Liver (tissue), 9 donors: Measurements from ENCODE around the gene LARGE1. TPM values are rescaled to one million over a fixed set of nuclear protein-coding genes. Genes with fewer than 3 reads are reported as not detected.

ENCODE experiments used
- DNase-seq: peaks from one replicate; pipeline ENCODE4 v3.0.0-alpha.2; 2017; ENCODE audit warnings: low spot score
- H3K27ac ChIP-seq, 2 donors: one replicate each; pipeline ENCODE4 v1.7.0; 2013; ENCODE audit warnings: inconsistent platforms in 2 of 2, low read length in 2 of 2, control low read depth in 1 of 2, low read depth in 1 of 2, mild to moderate bottlenecking in 1 of 2
- H3K27me3 ChIP-seq, 4 donors: one replicate each; pipeline versions ENCODE4 v1.6.1 to v1.7.0; 2013; ENCODE audit warnings: low read length in 3 of 4, inconsistent platforms in 1 of 4, mild to moderate bottlenecking in 1 of 4, moderate library complexity in 1 of 4; ENCODE audit not compliant: control insufficient read depth in 4 of 4, insufficient read depth in 4 of 4
- H3K36me3 ChIP-seq, 4 donors: one replicate each; pipeline versions ENCODE4 v1.6.1 to v1.7.0; 2013; ENCODE audit warnings: low read length in 3 of 4, mild to moderate bottlenecking in 3 of 4, low read depth in 1 of 4, moderate library complexity in 1 of 4; ENCODE audit not compliant: control insufficient read depth in 4 of 4, insufficient read depth in 3 of 4
- H3K4me1 ChIP-seq, 4 donors: one replicate each; pipeline versions ENCODE4 v1.6.1 to v1.7.0; 2013; ENCODE audit warnings: low read length in 3 of 4, mild to moderate bottlenecking in 3 of 4, moderate library complexity in 1 of 4; ENCODE audit not compliant: control insufficient read depth in 4 of 4, insufficient read depth in 4 of 4
- H3K4me3 ChIP-seq, 3 donors: one replicate each; pipeline versions ENCODE4 v1.6.1 to v1.7.0; 2013; ENCODE audit warnings: low read length in 3 of 3, control low read depth in 1 of 3, low read depth in 1 of 3, mild to moderate bottlenecking in 1 of 3
- H3K9ac ChIP-seq, 2 donors: one replicate each; pipeline ENCODE4 v1.7.0; 2013; ENCODE audit warnings: low read length in 2 of 2, mild to moderate bottlenecking in 2 of 2, moderate library complexity in 2 of 2, control low read depth in 1 of 2, low read depth in 1 of 2
- H3K9me3 ChIP-seq, 4 donors: one replicate each; pipeline versions ENCODE4 v1.6.1 to v1.7.0; 2013; ENCODE audit warnings: low read length in 3 of 4; ENCODE audit not compliant: control insufficient read depth in 4 of 4
- EGR1 ChIP-seq, 2 donors: IDR thresholded peaks; 2 replicates each; pipeline ENCODE4 v1.6.1; 2016 to 2018; ENCODE audit warnings: antibody characterized with exemption in 2 of 2, low read depth in 2 of 2
- FOXA1 ChIP-seq: IDR thresholded peaks from 2 replicates; pipeline ENCODE4 v1.6.1; 2016; ENCODE audit warnings: antibody characterized with exemption
- FOXA2 ChIP-seq: IDR thresholded peaks from 2 replicates; pipeline ENCODE4 v1.6.1; 2016; ENCODE audit warnings: antibody characterized with exemption
- GABPA ChIP-seq, 2 donors: IDR thresholded peaks in 1 of 2; conservative IDR thresholded peaks in 1 of 2; 2 replicates each; pipeline ENCODE4 v1.6.1; 2016; ENCODE audit warnings: antibody characterized with exemption in 2 of 2, mild to moderate bottlenecking in 1 of 2, moderate library complexity in 1 of 2
- HNF4A ChIP-seq, 2 donors: conservative IDR thresholded peaks; 2 replicates each; pipeline ENCODE4 v1.6.1; 2016; ENCODE audit warnings: antibody characterized with exemption in 2 of 2, mild to moderate bottlenecking in 2 of 2
- HNF4G ChIP-seq: IDR thresholded peaks from 2 replicates; pipeline ENCODE4 v1.6.1; 2016; ENCODE audit warnings: antibody characterized with exemption
- JUND ChIP-seq, 2 donors: IDR thresholded peaks; 2 replicates each; pipeline ENCODE4 v1.6.1; 2016; ENCODE audit warnings: antibody characterized with exemption in 2 of 2
- NR2F2 ChIP-seq: IDR thresholded peaks from 2 replicates; pipeline ENCODE4 v1.6.1; 2016; ENCODE audit warnings: antibody characterized with exemption
- RAD21 ChIP-seq, 2 donors: IDR thresholded peaks; 2 replicates each; pipeline ENCODE4 v1.6.1; 2016; ENCODE audit warnings: antibody characterized with exemption in 2 of 2, mild to moderate bottlenecking in 2 of 2
- RXRA ChIP-seq, 2 donors: IDR thresholded peaks; 2 replicates each; pipeline ENCODE4 v1.6.1; 2017 to 2018; ENCODE audit warnings: antibody characterized with exemption in 2 of 2, mild to moderate bottlenecking in 1 of 2
- SP1 ChIP-seq: IDR thresholded peaks from 2 replicates; pipeline ENCODE4 v1.6.1; 2018; ENCODE audit warnings: antibody characterized with exemption, mild to moderate bottlenecking
- TAF1 ChIP-seq: conservative IDR thresholded peaks from 2 replicates; pipeline ENCODE4 v1.6.1; 2016; ENCODE audit warnings: antibody characterized with exemption, mild to moderate bottlenecking
- YY1 ChIP-seq: IDR thresholded peaks from 2 replicates; pipeline ENCODE4 v1.6.1; 2016; ENCODE audit warnings: antibody characterized with exemption, mild to moderate bottlenecking
- WGBS: extraction: QIAGEN DNeasy Blood & Tissue Kit; methylation state at CpG from one replicate; pipeline ENCODE4 v1.1.7; 2013; 5-methylcytosine and 5-hydroxymethylcytosine counted together
- polyA plus RNA-seq, 2 donors: library from polyadenylated mRNA; stranded (reverse) in 1 of 2; unstranded in 1 of 2; fragments of 200-250 nt in 1 of 2; fragments of >200 nt in 1 of 2; fragmentation: Nextera tagmentation in 1 of 2; extraction: Ambion mirVana in 1 of 2; gene quantifications; one replicate each; pipeline versions ENCODE4 v1.2.1 to v1.2.3, GENCODE V29; 2013 to 2015
- total RNA-seq, 2 donors: library from RNA; depleted of rRNA; stranded (reverse); fragments of >200 nt; gene quantifications; one replicate each; pipeline ENCODE4 v1.2.3, GENCODE V29; 2014
- TF ChIP-seq, protein P1 (sequence below): IDR thresholded peaks from 2 replicates; pipeline ENCODE4 v1.6.1; 2016; ENCODE audit warnings: antibody characterized with exemption
- TF ChIP-seq, protein P2 (sequence below): fragments of 150-350 bp; IDR thresholded peaks from 2 replicates; pipeline ENCODE4 v1.5.1; 2017; ENCODE audit warnings: improper control_type of control experiment, low read depth, low read length; ENCODE audit not compliant: missing input control
- TF ChIP-seq, protein P3 (sequence below): IDR thresholded peaks from 2 replicates; pipeline ENCODE4 v1.6.1; 2016; ENCODE audit warnings: antibody characterized with exemption
- TF ChIP-seq, protein P4 (sequence below): IDR thresholded peaks from 2 replicates; pipeline ENCODE4 v1.6.1; 2016; ENCODE audit warnings: antibody characterized with exemption
- donor health status: healthy.
- donor health status: healthy.
- donor health status: healthy.
- donor health status: healthy.
- donor health status: healthy.

Gene LARGE1
- total and polyA plus RNA-seq, 4 donors, result 2.3 to 14.1 (median 5.7) TPM

DNA sequence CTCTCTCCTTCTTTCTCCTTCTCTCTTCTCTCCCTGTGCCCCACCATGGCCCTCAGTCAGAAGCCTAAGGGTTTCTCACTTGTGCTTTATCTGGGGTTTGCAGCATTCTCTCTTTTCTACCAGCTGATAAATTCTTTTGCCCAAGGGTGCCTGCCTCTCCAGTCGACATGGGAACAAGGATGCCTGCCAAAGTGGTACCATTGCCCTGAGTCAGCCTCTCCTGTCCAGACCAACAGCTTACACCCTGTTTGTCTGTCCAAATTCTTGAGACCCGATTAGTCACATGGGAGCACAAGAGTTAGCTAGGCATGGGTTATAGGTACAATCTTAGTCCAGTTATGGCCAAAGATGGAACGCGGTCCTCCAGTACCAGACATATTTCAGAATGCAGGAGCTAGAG, 242.7 kb downstream of the LARGE1 start (continued):
- TF ChIP-seq, protein P1, sequence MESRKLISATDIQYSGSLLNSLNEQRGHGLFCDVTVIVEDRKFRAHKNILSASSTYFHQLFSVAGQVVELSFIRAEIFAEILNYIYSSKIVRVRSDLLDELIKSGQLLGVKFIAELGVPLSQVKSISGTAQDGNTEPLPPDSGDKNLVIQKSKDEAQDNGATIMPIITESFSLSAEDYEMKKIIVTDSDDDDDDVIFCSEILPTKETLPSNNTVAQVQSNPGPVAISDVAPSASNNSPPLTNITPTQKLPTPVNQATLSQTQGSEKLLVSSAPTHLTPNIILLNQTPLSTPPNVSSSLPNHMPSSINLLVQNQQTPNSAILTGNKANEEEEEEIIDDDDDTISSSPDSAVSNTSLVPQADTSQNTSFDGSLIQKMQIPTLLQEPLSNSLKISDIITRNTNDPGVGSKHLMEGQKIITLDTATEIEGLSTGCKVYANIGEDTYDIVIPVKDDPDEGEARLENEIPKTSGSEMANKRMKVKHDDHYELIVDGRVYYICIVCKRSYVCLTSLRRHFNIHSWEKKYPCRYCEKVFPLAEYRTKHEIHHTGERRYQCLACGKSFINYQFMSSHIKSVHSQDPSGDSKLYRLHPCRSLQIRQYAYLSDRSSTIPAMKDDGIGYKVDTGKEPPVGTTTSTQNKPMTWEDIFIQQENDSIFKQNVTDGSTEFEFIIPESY, result no peak
- no peak for TF ChIP-seq RXRA (IDR thresholded peaks at IDR 0.05)
- TF ChIP-seq, protein P2, sequence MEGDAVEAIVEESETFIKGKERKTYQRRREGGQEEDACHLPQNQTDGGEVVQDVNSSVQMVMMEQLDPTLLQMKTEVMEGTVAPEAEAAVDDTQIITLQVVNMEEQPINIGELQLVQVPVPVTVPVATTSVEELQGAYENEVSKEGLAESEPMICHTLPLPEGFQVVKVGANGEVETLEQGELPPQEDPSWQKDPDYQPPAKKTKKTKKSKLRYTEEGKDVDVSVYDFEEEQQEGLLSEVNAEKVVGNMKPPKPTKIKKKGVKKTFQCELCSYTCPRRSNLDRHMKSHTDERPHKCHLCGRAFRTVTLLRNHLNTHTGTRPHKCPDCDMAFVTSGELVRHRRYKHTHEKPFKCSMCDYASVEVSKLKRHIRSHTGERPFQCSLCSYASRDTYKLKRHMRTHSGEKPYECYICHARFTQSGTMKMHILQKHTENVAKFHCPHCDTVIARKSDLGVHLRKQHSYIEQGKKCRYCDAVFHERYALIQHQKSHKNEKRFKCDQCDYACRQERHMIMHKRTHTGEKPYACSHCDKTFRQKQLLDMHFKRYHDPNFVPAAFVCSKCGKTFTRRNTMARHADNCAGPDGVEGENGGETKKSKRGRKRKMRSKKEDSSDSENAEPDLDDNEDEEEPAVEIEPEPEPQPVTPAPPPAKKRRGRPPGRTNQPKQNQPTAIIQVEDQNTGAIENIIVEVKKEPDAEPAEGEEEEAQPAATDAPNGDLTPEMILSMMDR, result no peak
- no peak for TF ChIP-seq HNF4A (conservative IDR thresholded peaks at IDR 0.05)

DNA sequence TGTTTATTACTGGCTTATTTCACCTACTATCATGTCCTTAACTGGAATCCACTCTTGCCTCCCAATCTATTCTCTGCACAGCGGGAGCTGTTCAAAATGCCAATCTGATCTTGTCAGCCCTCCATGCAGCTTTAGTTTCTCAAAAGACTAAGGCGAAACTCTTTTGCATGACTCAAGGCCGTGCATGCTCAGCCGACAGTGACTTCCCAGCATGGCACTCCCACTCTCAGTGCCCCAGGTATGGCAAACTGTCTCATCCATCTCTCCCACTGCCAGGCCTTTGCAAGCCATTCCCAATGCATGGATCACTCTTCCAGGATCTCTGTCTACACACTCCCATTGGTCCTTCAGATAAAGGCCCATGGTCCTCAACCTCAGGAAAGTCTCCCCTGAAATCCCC, 245.9 kb downstream of the LARGE1 start:
- Histone ChIP-seq H3K27me3 (no peaks in the 10 kb centered on the region), H3K4me3 (no peak overlapping the region), H3K4me1 (no peaks in the 10 kb centered on the region), H3K9me3 (no peaks in the 10 kb centered on the region), H3K36me3 (no peaks in the 10 kb centered on the region), H3K9ac (no peak overlapping the region), H3K27ac (no peak overlapping the region)
- no peak for TF ChIP-seq RAD21 (IDR thresholded peaks at IDR 0.05)
- TF ChIP-seq HNF4G, result no peak
- TF ChIP-seq, protein P3, sequence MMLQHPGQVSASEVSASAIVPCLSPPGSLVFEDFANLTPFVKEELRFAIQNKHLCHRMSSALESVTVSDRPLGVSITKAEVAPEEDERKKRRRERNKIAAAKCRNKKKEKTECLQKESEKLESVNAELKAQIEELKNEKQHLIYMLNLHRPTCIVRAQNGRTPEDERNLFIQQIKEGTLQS, result no peak
- no peak for TF ChIP-seq TAF1
- no peak for TF ChIP-seq JUND (IDR thresholded peaks at IDR 0.05)
- no peak for TF ChIP-seq YY1
- TF ChIP-seq GABPA (IDR thresholded peaks at IDR 0.05 in 1 of 2, conservative IDR thresholded peaks at IDR 0.05 in 1 of 2), result no peak
- no peak for TF ChIP-seq HNF4A (conservative IDR thresholded peaks at IDR 0.05)
- TF ChIP-seq, protein P4, sequence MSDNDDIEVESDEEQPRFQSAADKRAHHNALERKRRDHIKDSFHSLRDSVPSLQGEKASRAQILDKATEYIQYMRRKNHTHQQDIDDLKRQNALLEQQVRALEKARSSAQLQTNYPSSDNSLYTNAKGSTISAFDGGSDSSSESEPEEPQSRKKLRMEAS, result no peak
- TF ChIP-seq FOXA2, result no peak
- TF ChIP-seq, protein P2, result no peak
- no peak for TF ChIP-seq RXRA (IDR thresholded peaks at IDR 0.05)
- no peak for TF ChIP-seq NR2F2
- TF ChIP-seq SP1, result no peak
- WGBS, result 85% methylated on average over 4 of the region's 4 CpGs
- no peak for DNase-seq

DNA sequence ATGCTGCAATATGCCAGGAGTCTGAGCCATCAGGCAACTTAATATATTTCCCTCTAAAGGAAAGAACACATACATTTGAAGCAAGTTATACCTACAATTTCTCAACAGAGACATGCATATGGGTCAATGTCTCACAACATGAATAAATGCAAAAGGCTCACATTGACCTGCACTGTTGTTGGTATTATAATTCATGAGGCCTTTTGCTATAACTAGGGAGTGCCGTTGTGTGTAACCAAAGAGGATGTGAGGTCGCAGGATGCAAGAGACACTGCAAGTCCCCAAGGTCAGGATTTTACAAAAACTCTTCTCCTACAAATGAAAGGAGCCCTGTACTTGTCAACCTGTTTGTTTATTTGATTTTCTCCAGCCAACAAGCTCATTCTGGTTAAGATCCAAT, 250.5 kb downstream of the LARGE1 start:
- H3K9me3 ChIP-seq, result no peaks in the 10 kb centered on the region

More for the DNA sequence above, 250.5 kb downstream of the LARGE1 start:
- Histone ChIP-seq H3K4me1 (no peaks in the 10 kb centered on the region), H3K36me3 (no peaks in the 10 kb centered on the region), H3K27ac (no peak overlapping the region), H3K4me3 (no peak overlapping the region), H3K9ac (no peak overlapping the region), H3K27me3 (no peaks in the 10 kb centered on the region)
- TF ChIP-seq FOXA1 (no peak), EGR1 (IDR thresholded peaks at IDR 0.05; ENCODE audit: low read depth in 2 of 2) (no peak), RXRA (IDR thresholded peaks at IDR 0.05) (no peak), JUND (IDR thresholded peaks at IDR 0.05) (no peak), YY1 (no peak), HNF4G (no peak), FOXA2 (no peak), NR2F2 (no peak)
- TF ChIP-seq, protein P3, result no peak
- TF ChIP-seq, protein P4, result no peak
- TF ChIP-seq, protein P2, result no peak
- TF ChIP-seq, protein P1, result no peak
- WGBS, result 84% methylated on average over 2 of the region's 2 CpGs
- no peak for DNase-seq
